ENCODE results near the gene PLIN4. TPM values are rescaled to one million over a fixed set of nuclear protein-coding genes. Genes with fewer than 3 reads are reported as not detected.

PLIN4 gene
- total RNA-seq, 1 donor, result under 0.01 TPM

- no peak for TF ChIP-seq CTCF (IDR thresholded peaks at IDR 0.05; ENCODE audit: extremely low read depth, low read depth, low read length)
- H3K79me2 ChIP-seq (ENCODE audit: insufficient read depth, low read length), result peaks cover 8% of the 10 kb centered on the region
- no peak overlapping the region for H3K27ac ChIP-seq (ENCODE audit: low read depth, low read length)
- no peaks in the 10 kb centered on the region for H3K9me3 ChIP-seq (ENCODE audit: low read depth, low read length)
- DNase-seq (ENCODE audit: insufficient read length, low spot score, missing footprints), result peak; percentile 19
- no peak overlapping the region for H2AFZ ChIP-seq (ENCODE audit: low read length)
- H3K27me3 ChIP-seq (ENCODE audit: insufficient read depth, low read length), result no peaks in the 10 kb centered on the region
- no peak overlapping the region for H3K4me2 ChIP-seq (ENCODE audit: insufficient read depth, low read length)
- peaks cover 3% of the 10 kb centered on the region for H4K20me1 ChIP-seq (ENCODE audit: insufficient read depth, low read length)
- peaks cover 23% of the 10 kb centered on the region for H3K36me3 ChIP-seq (ENCODE audit: insufficient read depth, low read length)
- no peaks in the 10 kb centered on the region for H3K4me1 ChIP-seq (ENCODE audit: insufficient read depth, low read length)
- H3K4me3 ChIP-seq (ENCODE audit: insufficient read depth, low read length), result no peak overlapping the region
Measured at GRCh38 chr19:4483385-4483784, 34.9 kb downstream of the PLIN4 start.

- H3K4me1 ChIP-seq (ENCODE audit: insufficient read depth, low read length), result no peaks in the 10 kb centered on the region
- no peak overlapping the region for H3K4me3 ChIP-seq (ENCODE audit: insufficient read depth, low read length)
- no peaks in the 10 kb centered on the region for H3K27me3 ChIP-seq (ENCODE audit: insufficient read depth, low read length)
- H3K9me3 ChIP-seq (ENCODE audit: low read depth, low read length), result no peaks in the 10 kb centered on the region
- no peak for TF ChIP-seq CTCF (IDR thresholded peaks at IDR 0.05; ENCODE audit: extremely low read depth, low read depth, low read length)
- peaks cover 3% of the 10 kb centered on the region for H4K20me1 ChIP-seq (ENCODE audit: insufficient read depth, low read length)
- no peak overlapping the region for H2AFZ ChIP-seq (ENCODE audit: low read length)
- H3K36me3 ChIP-seq (ENCODE audit: insufficient read depth, low read length), result peaks cover 22% of the 10 kb centered on the region
- peak; percentile 35 for DNase-seq (ENCODE audit: insufficient read length, low spot score, missing footprints)
- no peak overlapping the region for H3K27ac ChIP-seq (ENCODE audit: low read depth, low read length)
- H3K4me2 ChIP-seq (ENCODE audit: insufficient read depth, low read length), result no peak overlapping the region
- peaks cover 8% of the 10 kb centered on the region for H3K79me2 ChIP-seq (ENCODE audit: insufficient read depth, low read length)
Measured at GRCh38 chr19:4482721-4483364, 35.4 kb downstream of the PLIN4 start.

- Histone ChIP-seq H3K9me3 (ENCODE audit: low read depth, low read length) (no peaks in the 10 kb centered on the region), H3K36me3 (ENCODE audit: insufficient read depth, low read length) (peaks cover 26% of the 10 kb centered on the region), H2AFZ (ENCODE audit: low read length) (no peak overlapping the region), H3K27ac (ENCODE audit: low read depth, low read length) (no peak overlapping the region), H3K4me2 (ENCODE audit: insufficient read depth, low read length) (no peak overlapping the region), H3K79me2 (ENCODE audit: insufficient read depth, low read length) (peaks cover 51% of the 10 kb centered on the region), H3K4me1 (ENCODE audit: insufficient read depth, low read length) (peaks cover 13% of the 10 kb centered on the region), H4K20me1 (ENCODE audit: insufficient read depth, low read length) (peaks cover 18% of the 10 kb centered on the region), H3K4me3 (ENCODE audit: insufficient read depth, low read length) (no peak overlapping the region), H3K27me3 (ENCODE audit: insufficient read depth, low read length) (no peaks in the 10 kb centered on the region)
- peak; percentile 36 for DNase-seq (ENCODE audit: insufficient read length, low spot score, missing footprints)
- no peak for TF ChIP-seq CTCF (IDR thresholded peaks at IDR 0.05; ENCODE audit: extremely low read depth, low read depth, low read length)
Measured at GRCh38 chr19:4477034-4477801, 41.1 kb downstream of the PLIN4 start.

GRCh38 chr19:4474514-4475022 is 43.7 kb downstream of the PLIN4 start:
- TF ChIP-seq CTCF (IDR thresholded peaks at IDR 0.05; ENCODE audit: extremely low read depth, low read depth, low read length), result no peak
- no peaks in the 10 kb centered on the region for H3K9me3 ChIP-seq (ENCODE audit: low read depth, low read length)
- peaks cover 18% of the 10 kb centered on the region for H4K20me1 ChIP-seq (ENCODE audit: insufficient read depth, low read length)
- H3K4me1 ChIP-seq (ENCODE audit: insufficient read depth, low read length), result peaks cover 17% of the 10 kb centered on the region
- no peaks in the 10 kb centered on the region for H3K27me3 ChIP-seq (ENCODE audit: insufficient read depth, low read length)
- peak; percentile 99 for DNase-seq (ENCODE audit: insufficient read length, low spot score, missing footprints)
- peaks cover 49% of the 10 kb centered on the region for H3K79me2 ChIP-seq (ENCODE audit: insufficient read depth, low read length)
- peak overlapping the region; percentile 12 for H3K27ac ChIP-seq (ENCODE audit: low read depth, low read length)
- peak overlapping the region; percentile 53 for H2AFZ ChIP-seq (ENCODE audit: low read length)
- peak overlapping the region; percentile 83 for H3K4me3 ChIP-seq (ENCODE audit: insufficient read depth, low read length)
- peak overlapping the region; percentile 93 for H3K4me2 ChIP-seq (ENCODE audit: insufficient read depth, low read length)
- peaks cover 26% of the 10 kb centered on the region for H3K36me3 ChIP-seq (ENCODE audit: insufficient read depth, low read length)

Data from osteoblast (primary cell).